Measurements from ENCODE around the gene AUTS2.
"Not testable (repeated sequence)": the region's sequence is repeated elsewhere in the genome, so short reads cannot be mapped to it uniquely, and the experiment has no call there.

Gene AUTS2

GRCh38 chr7:70268179-70268578 is 669.9 kb downstream of the AUTS2 start:
- in situ Hi-C loops (cut with MboI; ENCODE audit: low sequenced_read_pairs): no loop called here

GRCh38 chr7:70270149-70270548 is 671.9 kb downstream of the AUTS2 start:
- in situ Hi-C loops (cut with MboI; ENCODE audit: low sequenced_read_pairs): no loop called here

- in situ Hi-C loops (cut with MboI; ENCODE audit: low sequenced_read_pairs): no loop called here
Measured at GRCh38 chr7:70271617-70272081, 673.4 kb downstream of the AUTS2 start.

- in situ Hi-C loops (cut with MboI; ENCODE audit: low sequenced_read_pairs): not testable (repeated sequence)
Measured at GRCh38 chr7:70275570-70275969, 677.3 kb downstream of the AUTS2 start.

- in situ Hi-C loops (cut with MboI; ENCODE audit: low sequenced_read_pairs): no loop called here
Measured at GRCh38 chr7:70285187-70285586, 686.9 kb downstream of the AUTS2 start.

- in situ Hi-C loops (cut with MboI; ENCODE audit: low sequenced_read_pairs): no loop called here
Measured at GRCh38 chr7:70285854-70286253, 687.6 kb downstream of the AUTS2 start.

- in situ Hi-C loops (cut with MboI; ENCODE audit: low sequenced_read_pairs): no loop called here
Measured at GRCh38 chr7:70288781-70289456, 690.6 kb downstream of the AUTS2 start.

GRCh38 chr7:70292716-70293115 is 694.4 kb downstream of the AUTS2 start:
- in situ Hi-C loops (cut with MboI; ENCODE audit: low sequenced_read_pairs): no loop called here

- in situ Hi-C loops (cut with MboI; ENCODE audit: low sequenced_read_pairs): no loop called here
Measured at GRCh38 chr7:70294211-70294911, 696.1 kb downstream of the AUTS2 start.

- in situ Hi-C loops (cut with MboI; ENCODE audit: low sequenced_read_pairs): no loop called here
Measured at GRCh38 chr7:70298780-70299471, 700.7 kb downstream of the AUTS2 start.

- in situ Hi-C loops (cut with MboI; ENCODE audit: low sequenced_read_pairs): no loop called here
Measured at GRCh38 chr7:70299472-70299807, 701.2 kb downstream of the AUTS2 start.

- in situ Hi-C loops (cut with MboI; ENCODE audit: low sequenced_read_pairs): no loop called here
Measured at GRCh38 chr7:70301673-70302185, 703.5 kb downstream of the AUTS2 start.

GRCh38 chr7:70303309-70303708 is 705.0 kb downstream of the AUTS2 start:
- in situ Hi-C loops (cut with MboI; ENCODE audit: low sequenced_read_pairs): no loop called here

GRCh38 chr7:70303780-70304179 is 705.5 kb downstream of the AUTS2 start:
- in situ Hi-C loops (cut with MboI; ENCODE audit: low sequenced_read_pairs): no loop called here

GRCh38 chr7:70306173-70306572 is 707.9 kb downstream of the AUTS2 start:
- in situ Hi-C loops (cut with MboI; ENCODE audit: low sequenced_read_pairs): no loop called here

- in situ Hi-C loops (cut with MboI; ENCODE audit: low sequenced_read_pairs): no loop called here
Measured at GRCh38 chr7:70307544-70308106, 709.4 kb downstream of the AUTS2 start.

GRCh38 chr7:70312336-70312735 is 714.1 kb downstream of the AUTS2 start:
- in situ Hi-C loops (cut with MboI; ENCODE audit: low sequenced_read_pairs): no loop called here

- in situ Hi-C loops (cut with MboI; ENCODE audit: low sequenced_read_pairs): no loop called here
Measured at GRCh38 chr7:70313271-70313670, 715.0 kb downstream of the AUTS2 start.

- in situ Hi-C loops (cut with MboI; ENCODE audit: low sequenced_read_pairs): no loop called here
Measured at GRCh38 chr7:70313687-70314086, 715.4 kb downstream of the AUTS2 start.

GRCh38 chr7:70314221-70314620 is 715.9 kb downstream of the AUTS2 start:
- in situ Hi-C loops (cut with MboI; ENCODE audit: low sequenced_read_pairs): no loop called here

GRCh38 chr7:70316745-70317144 is 718.5 kb downstream of the AUTS2 start:
- in situ Hi-C loops (cut with MboI; ENCODE audit: low sequenced_read_pairs): no loop called here

Data from hTERT RPE-1 (cell line).